ENCODE data around the gene LRRC75A.

Gene LRRC75A

GRCh38 chr17:16492613-16493530, 879 bp upstream of the LRRC75A start:
- TF ChIP-seq RAD21 (IDR thresholded peaks at IDR 0.05; ENCODE audit: low read depth), result no peak
- TF ChIP-seq ZBTB7A (IDR thresholded peaks at IDR 0.05; ENCODE audit: low read depth), result no peak
- no peak for TF ChIP-seq TEAD4 (IDR thresholded peaks at IDR 0.05)
- TF ChIP-seq YY1 (IDR thresholded peaks at IDR 0.05; ENCODE audit: low read depth), result no peak
- no peak for TF ChIP-seq REST (IDR thresholded peaks at IDR 0.05; ENCODE audit: low read depth)
- no peak for TF ChIP-seq MAX (IDR thresholded peaks at IDR 0.05)
- TF ChIP-seq TAF1 (IDR thresholded peaks at IDR 0.05; ENCODE audit: low read depth), result no peak
- TF ChIP-seq FOXM1 (IDR thresholded peaks at IDR 0.05; ENCODE audit: borderline replicate concordance, low read depth), result no peak
- no peak for TF ChIP-seq CREB1 (IDR thresholded peaks at IDR 0.05; ENCODE audit: low read depth)

- TF ChIP-seq USF1 (IDR thresholded peaks at IDR 0.05), result no peak
- TF ChIP-seq FOXM1 (IDR thresholded peaks at IDR 0.05; ENCODE audit: borderline replicate concordance, low read depth), result no peak
- TF ChIP-seq REST (IDR thresholded peaks at IDR 0.05; ENCODE audit: low read depth), result no peak
- no peak for TF ChIP-seq NFIC (IDR thresholded peaks at IDR 0.05)
- TF ChIP-seq EP300 (IDR thresholded peaks at IDR 0.05; ENCODE audit: borderline replicate concordance), result no peak
- TF ChIP-seq CREB1 (IDR thresholded peaks at IDR 0.05; ENCODE audit: low read depth), result no peak
- TF ChIP-seq MAX (IDR thresholded peaks at IDR 0.05), result no peak
- TF ChIP-seq TAF1 (IDR thresholded peaks at IDR 0.05; ENCODE audit: low read depth), result no peak
- TF ChIP-seq YY1 (IDR thresholded peaks at IDR 0.05; ENCODE audit: low read depth), result no peak
- TF ChIP-seq CEBPB (IDR thresholded peaks at IDR 0.05), result no peak
- no peak for TF ChIP-seq RAD21 (IDR thresholded peaks at IDR 0.05; ENCODE audit: low read depth)
- TF ChIP-seq TEAD4 (IDR thresholded peaks at IDR 0.05), result no peak
- TF ChIP-seq TCF12 (IDR thresholded peaks at IDR 0.05; ENCODE audit: low read depth), result no peak
- TF ChIP-seq ZBTB7A (IDR thresholded peaks at IDR 0.05; ENCODE audit: low read depth), result no peak
Measured at GRCh38 chr17:16491131-16491702, 776 bp downstream of the LRRC75A start.

- TF ChIP-seq USF1 (IDR thresholded peaks at IDR 0.05) (no peak), MAX (IDR thresholded peaks at IDR 0.05) (no peak), REST (IDR thresholded peaks at IDR 0.05; ENCODE audit: low read depth) (no peak), ZBTB7A (IDR thresholded peaks at IDR 0.05; ENCODE audit: low read depth) (no peak), FOXM1 (IDR thresholded peaks at IDR 0.05; ENCODE audit: borderline replicate concordance, low read depth) (no peak), TEAD4 (IDR thresholded peaks at IDR 0.05) (no peak), CREB1 (IDR thresholded peaks at IDR 0.05; ENCODE audit: low read depth) (no peak), YY1 (IDR thresholded peaks at IDR 0.05; ENCODE audit: low read depth) (no peak), RAD21 (IDR thresholded peaks at IDR 0.05; ENCODE audit: low read depth) (no peak)
Measured at GRCh38 chr17:16489431-16489830, 2.6 kb downstream of the LRRC75A start.

GRCh38 chr17:16488968-16489337, 3.0 kb downstream of the LRRC75A start:
- TF ChIP-seq REST (IDR thresholded peaks at IDR 0.05; ENCODE audit: low read depth) (no peak), TCF12 (IDR thresholded peaks at IDR 0.05; ENCODE audit: low read depth) (no peak), EGR1 (IDR thresholded peaks at IDR 0.05) (no peak), FOXM1 (IDR thresholded peaks at IDR 0.05; ENCODE audit: borderline replicate concordance, low read depth) (no peak), CREB1 (IDR thresholded peaks at IDR 0.05; ENCODE audit: low read depth) (no peak), MAX (IDR thresholded peaks at IDR 0.05) (no peak), TAF1 (IDR thresholded peaks at IDR 0.05; ENCODE audit: low read depth) (no peak), RAD21 (IDR thresholded peaks at IDR 0.05; ENCODE audit: low read depth) (no peak), EP300 (IDR thresholded peaks at IDR 0.05; ENCODE audit: borderline replicate concordance) (no peak)

Measured in Ishikawa (cell line).